H1 (cell line): ENCODE measurements around the gene KCNH4. TPM values are rescaled to one million over a fixed set of nuclear protein-coding genes. Genes with fewer than 3 reads are reported as not detected.
"Not testable (repeated sequence)": the region's sequence is repeated elsewhere in the genome, so short reads cannot be mapped to it uniquely, and the experiment has no call there.

Experiments used
- CTCF ChIA-PET: fragments of 300-600 bp; sonication (Branson Sonifier 250); formaldehyde crosslinking; loops from one replicate; lab custom pipeline; 2021; ENCODE audit not compliant: partially characterized antibody; lab: Charles Lee
- POLR2A ChIA-PET: fragments of 300-600 bp; sonication (Branson Sonifier 250); formaldehyde crosslinking; loops from one replicate; lab custom pipeline; 2021; ENCODE audit warnings: inconsistent platforms; ENCODE audit not compliant: partially characterized antibody; lab: Charles Lee
- DNase-seq, 2 experiments: peaks; one replicate each; pipeline versions ENCODE4 v3.0.0 to v3.0.0-alpha.2; 2010 to 2022; ENCODE audit warnings: low spot score in 2 of 2, low read depth in 1 of 2, mixed read lengths in 1 of 2
- FAIRE-seq: peaks from 2 replicates; lab custom pipeline; 2011; peaks lifted over from hg19 to GRCh38; lab: Jason Lieb, UNC
- H2AFZ ChIP-seq: 2 replicates; pipeline ENCODE4 v1.8.1; 2012; ENCODE audit warnings: low read length, inconsistent platforms
- H2AK5ac ChIP-seq: 2 replicates; pipeline ENCODE4 v1.6.1; 2013; ENCODE audit warnings: low read depth, low read length
- H2BK120ac ChIP-seq: replicated peaks from 2 replicates; pipeline ENCODE3; 2013; ENCODE audit warnings: low read depth, low read length, inconsistent platforms
- H2BK12ac ChIP-seq: 2 replicates; pipeline ENCODE4 v1.6.1; 2013; ENCODE audit warnings: low read depth, low read length
- H2BK15ac ChIP-seq: 2 replicates; pipeline ENCODE4 v1.6.1; 2013; ENCODE audit warnings: low read length
- H2BK20ac ChIP-seq: 2 replicates; pipeline ENCODE4 v1.6.1; 2013; ENCODE audit warnings: low read length
- H2BK5ac ChIP-seq: 2 replicates; pipeline ENCODE4 v1.6.1; 2013; ENCODE audit warnings: low read depth, low read length
- H3K14ac ChIP-seq: 2 replicates; pipeline ENCODE4 v1.6.1; 2013; ENCODE audit warnings: inconsistent platforms; ENCODE audit not compliant: insufficient read length
- H3K18ac ChIP-seq: 2 replicates; pipeline ENCODE4 v1.6.1; 2013; ENCODE audit warnings: low read length; ENCODE audit errors: extremely low read depth
- H3K23ac ChIP-seq: 2 replicates; pipeline ENCODE4 v1.6.1; 2013; ENCODE audit warnings: inconsistent platforms; ENCODE audit not compliant: insufficient read length
- H3K23me2 ChIP-seq: 2 replicates; pipeline ENCODE4 v1.6.1; 2013; ENCODE audit warnings: low read depth, low read length
- H3K27ac ChIP-seq: 2 replicates; pipeline ENCODE4 v1.6.1; 2011; ENCODE audit warnings: low read depth, low read length, inconsistent platforms
- H3K27me3 ChIP-seq, 4 experiments: replicated peaks in 1 of 4; 1 replicate in 1 of 4; 2 replicates in 3 of 4; pipeline versions ENCODE4 v1.6.1 to v1.8.1; 2011 to 2013; ENCODE audit warnings: low read length in 3 of 4, mild to moderate bottlenecking in 3 of 4, inconsistent platforms in 2 of 4, mixed read lengths in 2 of 4, moderate library complexity in 1 of 4; ENCODE audit not compliant: control insufficient read depth in 3 of 4, insufficient read depth in 3 of 4; ENCODE audit errors: extremely low read depth in 1 of 4
- H3K36me3 ChIP-seq, 4 experiments: 2 replicates each; pipeline versions ENCODE4 v1.6.1 to v1.8.1; 2011 to 2013; ENCODE audit warnings: mild to moderate bottlenecking in 4 of 4, low read length in 3 of 4, moderate library complexity in 2 of 4, control low read depth in 1 of 4, inconsistent platforms in 1 of 4; ENCODE audit not compliant: insufficient read depth in 4 of 4, control insufficient read depth in 2 of 4
- H3K4ac ChIP-seq: replicated peaks from 2 replicates; pipeline ENCODE3; 2013; ENCODE audit warnings: low read length, low read depth, mixed read lengths, inconsistent platforms; ENCODE audit not compliant: insufficient read length
- H3K4me1 ChIP-seq, 4 experiments: replicated peaks in 1 of 4; 1 replicate in 1 of 4; 2 replicates in 3 of 4; pipeline versions ENCODE4 v1.6.1 to v1.8.1; 2011 to 2013; ENCODE audit warnings: low read length in 3 of 4, inconsistent platforms in 2 of 4, mixed read lengths in 1 of 4; ENCODE audit not compliant: insufficient read depth in 4 of 4, control insufficient read depth in 3 of 4
- H3K4me2 ChIP-seq, 2 experiments: 2 replicates each; pipeline versions ENCODE4 v1.6.1 to v1.8.1; 2011 to 2013; ENCODE audit warnings: low read depth in 2 of 2, low read length in 2 of 2, control low read depth in 1 of 2, inconsistent platforms in 1 of 2, mild to moderate bottlenecking in 1 of 2; ENCODE audit not compliant: insufficient read depth in 1 of 2
- H3K4me3 ChIP-seq, 4 experiments: fragments of 200-600, 300-600 bp in 1 of 4; sonication (generic), shearing (Covaris generic), sonication (Bioruptor Twin) in 1 of 4; 2 replicates each; pipeline versions ENCODE4 v1.5.1 to v1.8.1; 2011 to 2016; ENCODE audit warnings: low read length in 4 of 4, low read depth in 3 of 4, control low read depth in 2 of 4, inconsistent platforms in 2 of 4, mild to moderate bottlenecking in 2 of 4, mixed read lengths in 1 of 4, moderate library complexity in 1 of 4; ENCODE audit not compliant: insufficient read depth in 2 of 4; ENCODE audit errors: extremely low read depth in 1 of 4
- H3K56ac ChIP-seq: replicated peaks from 2 replicates; pipeline ENCODE3; 2013; ENCODE audit warnings: low read depth, mild to moderate bottlenecking, mixed read lengths, low read length, inconsistent platforms; ENCODE audit not compliant: insufficient read length
- H3K79me1 ChIP-seq: 2 replicates; pipeline ENCODE4 v1.6.1; 2013; ENCODE audit warnings: low read depth, low read length, control low read depth
- H3K79me2 ChIP-seq, 2 experiments: 2 replicates each; pipeline versions ENCODE4 v1.6.1 to v1.8.1; 2012 to 2013; ENCODE audit warnings: low read length in 2 of 2, mild to moderate bottlenecking in 2 of 2, inconsistent platforms in 1 of 2; ENCODE audit not compliant: insufficient read depth in 2 of 2, control insufficient read depth in 1 of 2
- H3K9ac ChIP-seq, 4 experiments: replicated peaks in 1 of 4; 1 replicate in 1 of 4; 2 replicates in 3 of 4; pipeline versions ENCODE4 v1.6.1 to v1.8.1; 2011 to 2013; ENCODE audit warnings: low read depth in 3 of 4, low read length in 3 of 4, control low read depth in 2 of 4, mild to moderate bottlenecking in 2 of 4, moderate library complexity in 2 of 4, inconsistent platforms in 1 of 4; ENCODE audit errors: extremely low read depth in 1 of 4
- H3K9me3 ChIP-seq, 2 experiments: 2 replicates each; pipeline versions ENCODE4 v1.6.1 to v1.8.1; 2012 to 2013; ENCODE audit warnings: mild to moderate bottlenecking in 2 of 2, moderate library complexity in 2 of 2, control low read depth in 1 of 2, inconsistent platforms in 1 of 2, low read depth in 1 of 2, low read length in 1 of 2, mixed read lengths in 1 of 2; ENCODE audit not compliant: insufficient read depth in 2 of 2
- H4K20me1 ChIP-seq, 2 experiments: replicated peaks in 1 of 2; 2 replicates each; pipeline versions ENCODE3 to v1.8.1; 2011 to 2013; ENCODE audit warnings: inconsistent platforms in 2 of 2, low read length in 2 of 2, mild to moderate bottlenecking in 1 of 2; ENCODE audit not compliant: insufficient read depth in 2 of 2, control insufficient read depth in 1 of 2
- H4K5ac ChIP-seq: 2 replicates; pipeline ENCODE4 v1.6.1; 2013; ENCODE audit warnings: low read length, low read depth, mixed read lengths, inconsistent platforms; ENCODE audit not compliant: insufficient read length
- H4K8ac ChIP-seq: 2 replicates; pipeline ENCODE4 v1.8.0; 2013; ENCODE audit warnings: mild to moderate bottlenecking, moderate library complexity, low read length, inconsistent platforms; ENCODE audit not compliant: insufficient read depth; ENCODE audit errors: extremely low read depth
- H4K91ac ChIP-seq: replicated peaks from 2 replicates; pipeline ENCODE3; 2013; ENCODE audit warnings: low read length, mixed read lengths, inconsistent platforms; ENCODE audit not compliant: insufficient read length
- WGBS, 2 experiments: shearing (Covaris generic) in 1 of 2; methylation state at CpG; one replicate each; pipeline versions ENCODE4 v1.1.6 to v1.1.7; 2013 to 2015; ENCODE audit warnings: low lambda C conversion rate in 2 of 2, mixed read lengths in 2 of 2, inconsistent platforms in 1 of 2, low coverage in 1 of 2, missing lambda C conversion rate in 1 of 2; ENCODE audit not compliant: insufficient replicate concordance in 2 of 2, insufficient coverage in 1 of 2, insufficient read length in 1 of 2; ENCODE audit errors: extremely low coverage in 1 of 2, missing lambda C conversion rate in 1 of 2; 5-methylcytosine and 5-hydroxymethylcytosine counted together
- polyA plus RNA-seq, 7 experiments: library from polyadenylated mRNA; depleted of rRNA in 3 of 7; stranded (reverse) in 5 of 7; unstranded in 2 of 7; fragments of >200 nt in 5 of 7; fragments of 200-250 nt in 2 of 7; gene quantifications; 1 replicate in 5 of 7; 2 replicates in 1 of 7; 4 replicates in 1 of 7; pipeline versions ENCODE4 v1.2.1 to v1.2.3, GENCODE V29; 2011 to 2013; ENCODE audit warnings: missing spikeins in 2 of 7, mixed read lengths in 2 of 7
- total RNA-seq: library from RNA; stranded (reverse); fragmentation: NEBNext Ultra II Directional; extraction: Animal tissue kit (Norgen Biotek cat#: 25700); gene quantifications from 2 replicates; pipeline ENCODE4 v1.2.1, GENCODE V29; 2021

The KCNH4 gene
- total and polyA plus RNA-seq, 2 of the 8 experiments (the other 6 are each of a cell fraction or from before 2014, with no cell fraction given): 0.44 to 0.47 TPM

GRCh38 chr17:42140690-42141089 is 40.3 kb downstream of the KCNH4 start:
- H3K23me2 ChIP-seq, H3K9me3 ChIP-seq, H3K4me1 ChIP-seq, H2AK5ac ChIP-seq, H3K4me2 ChIP-seq, H3K23ac ChIP-seq, H2BK15ac ChIP-seq, H3K14ac ChIP-seq, FAIRE-seq, H3K4me3 ChIP-seq, H4K8ac ChIP-seq, H3K27ac ChIP-seq, H3K9ac ChIP-seq, DNase-seq, H3K18ac ChIP-seq, H2BK20ac ChIP-seq, H3K4ac ChIP-seq, H4K91ac ChIP-seq, H3K36me3 ChIP-seq, H4K5ac ChIP-seq, H3K27me3 ChIP-seq, H2BK120ac ChIP-seq, H3K56ac ChIP-seq, H2BK12ac ChIP-seq, H2BK5ac ChIP-seq, H2AFZ ChIP-seq: not testable (repeated sequence)
- Histone ChIP-seq H3K79me2 (peaks cover 0 to 54% of the 10 kb centered on the region in 2 experiments; a peak in 2 of 4 replicates), H4K20me1 (peaks cover 9 to 14% of the 10 kb centered on the region in 2 experiments), H3K79me1 (peaks cover 11% of the 10 kb centered on the region; the same call in 1 of the 2 replicates)
- ChIA-PET POLR2A (interaction anchor here (2.0 kb wide), 1 partner anchor 15 kb away, joined by 6 read pairs; no protein-coding TSS in a partner anchor), CTCF (interaction anchor here (0.9 to 3.0 kb wide), 5 partner anchors 10 to 404 kb away, joined by 3 to 19 read pairs (median 7); no protein-coding TSS in a partner anchor)
- 93% methylated on average over 7 of the region's 7 CpGs; no CpG with 5 or more reads in 1 of the 2 experiments for WGBS, 2 experiments
